Activated T-helper 1 cell treated with Interleukin-2 at 50 U/mL for 16 hours (primary cell): ENCODE measurements around the gene SLC35F6.

ENCODE experiments used
- DNase-seq: peaks from one replicate; pipeline ENCODE4 v3.0.0-alpha.2; 2020; ENCODE audit warnings: low read depth

The SLC35F6 gene, protein sequence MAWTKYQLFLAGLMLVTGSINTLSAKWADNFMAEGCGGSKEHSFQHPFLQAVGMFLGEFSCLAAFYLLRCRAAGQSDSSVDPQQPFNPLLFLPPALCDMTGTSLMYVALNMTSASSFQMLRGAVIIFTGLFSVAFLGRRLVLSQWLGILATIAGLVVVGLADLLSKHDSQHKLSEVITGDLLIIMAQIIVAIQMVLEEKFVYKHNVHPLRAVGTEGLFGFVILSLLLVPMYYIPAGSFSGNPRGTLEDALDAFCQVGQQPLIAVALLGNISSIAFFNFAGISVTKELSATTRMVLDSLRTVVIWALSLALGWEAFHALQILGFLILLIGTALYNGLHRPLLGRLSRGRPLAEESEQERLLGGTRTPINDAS

DNA sequence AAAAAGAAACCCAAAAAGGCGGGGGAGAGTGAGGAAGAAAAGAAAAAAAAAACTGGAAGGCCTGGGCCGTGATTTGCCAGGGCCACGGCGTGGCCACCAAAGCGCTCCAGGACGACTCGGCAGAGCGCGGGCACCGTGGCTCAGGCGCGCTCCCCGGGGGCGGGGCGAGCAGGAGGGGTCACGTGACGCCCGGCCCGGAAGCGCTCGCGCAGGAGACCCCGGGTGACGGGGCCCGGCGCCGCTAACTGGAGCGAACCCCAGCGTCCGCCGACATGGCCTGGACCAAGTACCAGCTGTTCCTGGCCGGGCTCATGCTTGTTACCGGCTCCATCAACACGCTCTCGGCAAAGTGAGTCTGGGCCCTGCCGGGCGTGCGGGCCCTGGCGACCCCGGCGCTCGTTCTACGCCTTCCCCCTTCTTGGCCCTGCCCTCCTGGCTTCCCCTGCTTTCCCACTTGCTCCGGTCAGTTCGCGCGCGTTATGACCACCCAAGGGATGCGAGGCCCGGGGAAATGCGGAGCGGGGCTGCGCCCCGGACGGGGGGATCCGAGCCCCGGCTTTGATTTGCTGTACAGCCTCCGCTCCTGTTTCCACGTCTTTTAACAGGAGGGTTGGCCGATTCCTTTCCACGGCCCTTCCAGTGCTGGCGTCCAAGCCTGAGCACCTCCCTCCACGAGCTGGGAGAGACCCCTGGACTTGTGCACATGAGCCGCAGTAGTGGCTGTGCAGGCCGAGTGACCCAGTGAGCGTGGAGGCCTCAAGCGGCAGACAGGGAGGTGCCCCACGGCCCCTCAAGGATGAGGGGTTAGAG, at the start of gene SLC35F6:
Gene SLC35F6, plus strand, starts transcription at position 207 of the 810 bp plus-strand sequence. Its CDS starts 66 bp downstream, at position 273.
- DNase-seq: peak; percentile 80

DNA sequence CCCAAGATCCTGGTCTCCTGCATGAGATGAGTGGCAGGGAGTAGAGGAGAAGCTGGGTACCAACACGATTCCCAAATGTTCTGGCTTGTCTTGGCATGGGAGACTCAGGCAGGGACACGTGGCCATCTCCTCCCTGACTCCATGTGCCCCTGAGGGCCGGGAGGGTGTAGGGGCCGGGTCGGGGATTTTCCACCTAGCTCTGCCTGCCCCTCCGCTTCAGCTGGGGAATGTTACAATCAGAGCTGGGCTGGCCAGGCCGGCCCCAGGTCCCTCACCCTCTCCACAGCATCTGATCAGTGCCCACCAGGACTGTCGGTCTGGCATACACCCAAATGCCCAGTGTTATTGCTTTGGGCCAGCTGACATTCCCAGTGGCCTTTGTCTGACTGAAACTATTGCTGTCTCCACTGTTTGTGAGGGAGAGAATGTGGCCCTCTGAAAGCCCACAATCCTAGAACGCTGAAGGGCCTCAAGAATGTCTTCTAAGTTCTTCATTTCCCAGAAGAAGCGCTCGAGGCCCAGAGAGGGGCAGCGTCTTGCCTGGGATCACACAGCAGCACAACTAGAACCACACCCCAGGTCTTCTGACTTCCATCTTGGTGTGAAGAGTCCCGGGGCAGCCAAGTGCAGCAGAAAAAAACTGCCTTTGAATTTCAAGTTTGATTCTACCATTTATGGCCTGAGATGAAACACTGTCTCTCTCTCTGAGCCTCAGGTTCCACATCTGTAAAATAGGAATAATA, 48.4 kb upstream of the SLC35F6 start:
- no peak for DNase-seq

DNA sequence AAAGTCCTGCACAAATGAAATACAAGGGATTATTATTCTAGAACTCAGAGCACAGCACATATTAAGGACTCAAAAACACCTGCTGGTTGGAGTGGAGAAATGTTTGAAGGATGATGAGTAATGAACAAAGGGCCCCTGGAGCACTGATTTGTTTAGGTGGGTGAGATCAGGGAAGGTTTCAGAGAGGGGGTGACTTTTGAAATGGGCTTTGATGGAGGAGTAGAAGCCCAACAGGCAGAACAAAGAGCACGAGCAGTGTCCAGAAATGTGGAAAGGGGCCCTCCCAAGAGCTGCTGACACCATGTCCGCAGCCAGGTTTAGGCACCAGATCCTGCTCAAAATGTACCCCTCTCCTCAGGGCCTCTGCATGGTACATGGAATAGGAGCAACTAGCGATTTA, 47.7 kb upstream of the SLC35F6 start:
- no peak for DNase-seq

DNA sequence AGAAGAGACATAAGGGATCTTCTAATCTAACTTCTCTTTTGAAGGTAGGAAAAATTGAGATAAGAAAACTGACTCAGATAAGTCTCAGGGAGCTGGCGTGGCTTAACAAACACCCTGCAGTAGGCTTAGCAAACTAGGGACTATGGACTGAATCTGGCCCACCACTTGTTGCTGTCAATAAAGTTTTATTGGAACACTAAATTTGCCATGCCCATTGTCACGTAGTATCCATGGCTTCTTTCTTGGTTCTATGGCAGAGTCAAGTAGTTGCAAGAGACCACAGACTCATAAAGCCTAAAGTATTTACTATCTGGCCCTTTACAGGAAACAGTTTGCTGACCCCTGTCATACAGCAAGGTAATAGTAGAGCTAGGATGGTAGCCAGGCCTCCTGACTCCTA, 47.3 kb upstream of the SLC35F6 start:
- DNase-seq: no peak

DNA sequence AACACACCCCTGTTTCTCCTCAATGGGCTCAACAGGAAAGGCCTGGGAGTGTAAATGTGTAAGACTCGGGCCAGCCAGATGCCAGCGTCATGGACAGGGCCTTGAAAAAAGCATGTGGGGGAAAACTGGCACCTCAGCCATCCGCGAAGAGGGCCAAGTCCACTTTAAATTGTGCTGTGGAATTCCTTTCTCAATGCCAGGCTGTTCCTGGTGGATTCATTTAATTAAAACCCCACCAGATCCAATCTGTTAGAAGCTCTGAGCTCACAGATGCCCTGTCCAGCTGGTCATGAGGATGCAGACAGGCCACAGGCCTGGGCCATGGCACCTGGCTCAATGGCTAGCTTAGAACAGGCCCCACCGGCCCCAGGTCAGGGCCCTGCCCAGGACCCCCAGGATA, 46.7 kb upstream of the SLC35F6 start:
- no peak for DNase-seq

DNA sequence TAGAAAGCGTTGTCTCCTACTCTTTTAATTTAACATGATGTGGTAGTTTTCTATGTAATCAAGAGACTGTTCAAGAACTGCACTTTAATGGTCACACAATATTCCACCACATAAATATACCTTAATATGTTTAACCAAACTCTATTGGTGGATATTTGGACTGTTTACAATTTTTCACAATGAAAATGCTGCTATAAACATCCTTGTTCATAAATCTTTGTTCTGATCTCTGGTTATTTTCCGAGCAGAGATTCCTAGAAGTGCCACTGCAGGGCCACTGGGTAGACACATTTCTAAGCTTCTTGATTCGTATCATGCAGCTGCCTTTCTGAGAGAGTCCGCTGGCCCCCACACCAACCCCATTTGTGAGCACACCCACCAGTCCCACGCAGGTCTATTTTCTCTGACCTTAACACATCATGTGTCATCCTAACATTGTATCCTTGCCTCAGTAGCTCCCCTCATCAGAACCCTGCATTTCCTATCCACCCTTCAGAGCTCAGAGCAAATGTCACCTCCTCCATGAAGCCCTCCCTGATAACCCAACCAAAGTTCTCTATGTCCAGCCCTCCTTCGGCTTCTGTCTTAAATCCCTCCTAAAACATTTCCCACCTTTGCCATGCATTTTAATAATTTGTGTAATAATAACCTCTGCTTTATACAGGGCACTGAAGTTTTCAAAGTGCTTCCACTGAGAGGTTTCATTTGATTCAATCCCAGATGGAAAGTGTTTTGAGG, 45.0 kb upstream of the SLC35F6 start:
- DNase-seq: no peak

DNA sequence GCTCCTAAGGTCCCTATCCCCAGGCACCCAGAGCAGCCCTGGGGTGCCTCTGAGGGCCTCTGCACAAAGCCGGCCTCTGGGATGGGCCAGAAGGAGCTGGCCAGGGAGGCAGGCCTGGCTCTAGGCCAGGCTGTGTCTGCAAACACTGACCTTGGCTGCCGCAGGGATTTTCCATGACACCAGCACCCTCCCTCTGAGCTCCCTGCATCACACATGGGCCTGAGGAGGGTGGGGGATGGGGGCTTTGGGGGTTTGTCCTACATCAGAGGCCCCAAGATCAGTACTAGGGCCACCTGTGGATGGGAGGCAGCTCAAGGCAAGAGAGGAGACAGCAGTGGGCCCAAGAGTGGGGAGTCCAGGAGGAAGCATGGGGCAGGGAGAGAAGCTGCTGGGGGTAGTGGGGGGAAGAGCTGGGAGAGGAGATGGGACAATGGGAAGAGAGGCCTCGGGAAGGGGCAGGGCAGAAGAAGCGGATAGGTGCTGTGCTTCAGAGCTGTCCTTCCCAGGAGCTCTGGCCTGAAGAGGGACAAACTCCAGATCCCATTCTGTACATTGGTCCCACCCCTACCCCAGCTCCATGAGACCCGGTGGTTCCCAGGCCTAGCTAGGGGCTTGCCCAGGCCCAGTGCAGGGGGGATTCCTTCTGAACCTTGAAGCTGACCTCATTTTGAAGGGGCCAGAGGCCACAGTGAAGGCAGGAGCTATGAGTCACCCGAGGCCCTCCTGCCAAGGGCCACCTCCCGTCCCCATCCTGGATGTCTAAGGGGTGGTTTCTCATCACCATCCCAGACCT, 43.6 kb upstream of the SLC35F6 start:
- no peak for DNase-seq

DNA sequence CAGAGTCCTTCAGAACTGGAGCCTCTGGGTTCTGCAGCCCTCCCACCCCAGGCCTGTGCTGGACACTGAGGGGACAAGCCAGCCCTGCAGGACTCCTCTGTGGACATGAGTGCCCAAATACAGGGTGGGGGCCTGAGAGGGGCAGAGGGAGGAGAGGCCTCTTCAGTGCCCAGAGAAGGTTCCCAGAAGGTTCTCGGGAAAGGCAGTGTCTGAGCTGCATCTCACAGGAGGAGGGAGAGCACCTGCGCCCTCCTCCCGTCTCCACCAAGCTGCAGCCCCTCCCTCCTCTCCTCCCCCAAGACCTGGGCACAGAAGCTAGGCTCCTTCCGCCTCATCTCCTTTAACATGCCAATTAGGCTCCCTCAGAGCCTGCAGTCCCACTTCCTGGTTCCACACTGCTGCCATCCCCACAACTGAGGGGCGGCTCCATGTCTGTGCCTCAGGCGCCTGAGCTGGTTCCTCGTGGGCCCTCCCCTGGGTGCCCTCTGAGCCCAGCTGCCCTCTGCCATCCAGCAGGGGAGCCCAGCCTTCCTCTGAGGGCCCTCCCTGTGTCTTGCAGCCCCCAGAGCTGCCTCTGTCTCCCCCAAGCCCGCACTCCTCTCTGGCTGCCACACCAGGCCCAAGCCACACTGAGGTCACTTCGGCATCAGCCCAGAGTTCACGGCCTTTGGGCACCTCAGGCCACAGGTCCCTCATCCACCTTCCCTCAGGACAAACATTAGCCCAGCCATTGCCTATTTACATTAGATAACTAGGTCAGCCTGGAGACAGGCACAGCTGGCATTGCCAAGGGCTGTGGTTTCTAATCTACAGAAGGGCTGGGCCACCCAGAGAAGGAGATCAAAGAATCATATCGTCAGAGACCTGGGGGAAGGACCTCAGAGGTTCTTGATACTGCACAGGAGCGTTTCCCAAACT, 42.7 kb upstream of the SLC35F6 start:
- DNase-seq: no peak

DNA sequence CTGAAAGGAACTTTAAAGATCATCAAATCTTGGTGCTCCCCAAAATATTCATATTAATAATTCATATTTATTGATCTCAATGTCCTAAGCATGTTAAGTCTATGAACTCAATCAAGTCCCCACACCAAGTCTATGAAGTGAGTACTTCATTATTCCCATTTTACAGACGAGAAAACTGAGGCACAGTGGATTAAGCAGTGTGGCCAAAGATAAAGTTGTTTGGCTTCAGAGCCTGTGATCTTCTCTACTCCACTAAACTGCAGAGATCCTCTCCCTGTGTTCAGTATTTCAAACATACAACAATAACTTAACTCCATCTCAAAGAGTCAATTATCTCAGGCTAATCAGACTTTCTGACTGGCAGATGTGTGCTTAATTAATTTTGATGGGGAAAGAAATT, 41.8 kb upstream of the SLC35F6 start:
- no peak for DNase-seq

DNA sequence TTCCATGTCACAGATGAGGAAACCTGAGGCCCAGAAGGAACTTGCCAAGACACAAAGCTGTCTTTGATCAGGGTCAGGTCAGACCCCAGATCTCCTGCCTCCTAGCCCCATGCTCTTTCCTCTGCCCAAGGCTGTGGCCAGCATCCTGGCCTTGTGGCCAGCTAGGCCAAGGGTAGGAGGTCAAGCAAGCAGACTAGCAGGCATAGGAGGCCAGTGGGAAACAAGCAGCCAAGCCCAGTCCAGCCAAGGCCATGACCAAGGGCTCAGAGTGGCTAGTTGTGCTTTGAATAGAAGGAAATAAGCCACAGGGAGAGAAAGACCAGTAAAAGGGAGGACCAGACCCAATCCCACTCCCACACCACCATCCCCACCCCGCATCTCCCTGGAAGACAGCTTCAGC, 41.2 kb upstream of the SLC35F6 start:
- DNase-seq: no peak

DNA sequence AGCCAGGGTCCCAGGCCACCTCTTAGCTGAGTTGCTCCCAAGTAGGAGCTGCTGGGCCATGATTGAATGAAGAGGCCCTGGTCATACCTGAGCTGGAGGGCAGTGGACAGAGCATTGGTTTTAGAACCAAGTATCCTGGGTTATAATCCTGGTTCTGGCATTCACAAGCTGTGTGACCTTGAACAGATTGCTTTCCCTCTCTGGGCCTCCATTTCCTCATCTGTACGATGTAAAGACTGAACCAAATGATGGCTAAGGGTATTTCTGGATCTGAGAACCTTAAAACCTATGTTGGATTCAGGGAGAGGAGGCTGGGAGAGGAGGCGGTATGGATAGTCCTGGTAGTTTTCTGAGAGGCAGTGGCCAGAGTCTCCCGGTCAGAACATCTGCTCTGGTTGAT, 40.6 kb upstream of the SLC35F6 start:
- no peak for DNase-seq

DNA sequence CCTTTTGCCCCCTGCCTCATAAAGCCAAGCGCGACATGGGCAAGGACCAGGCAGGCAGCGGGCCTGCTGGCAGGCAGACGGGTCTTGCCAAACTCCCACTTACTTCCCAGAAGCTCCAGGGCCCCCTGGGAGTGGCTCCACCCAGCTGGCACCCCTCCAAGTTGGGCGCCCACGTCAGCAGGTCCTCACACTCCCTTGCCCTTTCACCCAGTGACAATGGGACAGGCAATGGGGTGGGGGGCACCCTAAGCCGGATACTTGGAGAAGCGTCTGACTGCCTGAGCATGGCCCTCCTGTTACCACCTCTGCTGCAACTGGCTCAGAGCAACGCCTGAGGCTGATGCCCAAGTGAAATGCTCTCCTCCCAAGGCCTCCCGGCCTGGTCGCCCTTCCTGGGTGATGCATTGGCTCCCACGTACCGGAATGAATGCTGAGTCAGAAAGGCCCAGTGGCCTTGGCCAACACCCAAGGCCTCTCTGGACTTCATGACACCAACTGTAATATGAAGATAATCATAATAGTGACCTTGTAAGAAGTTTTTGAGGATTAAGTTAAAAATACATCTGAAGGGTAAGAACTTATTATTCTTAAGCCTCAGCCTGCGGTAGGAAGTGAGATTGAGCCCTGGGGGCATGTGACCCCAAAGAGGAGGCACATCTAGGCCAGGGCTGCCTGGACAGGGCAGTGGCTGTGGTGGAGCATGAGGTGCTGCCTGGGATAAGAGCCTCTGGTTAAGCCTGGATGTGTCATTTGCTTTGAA, 39.9 kb upstream of the SLC35F6 start:
- DNase-seq: no peak

DNA sequence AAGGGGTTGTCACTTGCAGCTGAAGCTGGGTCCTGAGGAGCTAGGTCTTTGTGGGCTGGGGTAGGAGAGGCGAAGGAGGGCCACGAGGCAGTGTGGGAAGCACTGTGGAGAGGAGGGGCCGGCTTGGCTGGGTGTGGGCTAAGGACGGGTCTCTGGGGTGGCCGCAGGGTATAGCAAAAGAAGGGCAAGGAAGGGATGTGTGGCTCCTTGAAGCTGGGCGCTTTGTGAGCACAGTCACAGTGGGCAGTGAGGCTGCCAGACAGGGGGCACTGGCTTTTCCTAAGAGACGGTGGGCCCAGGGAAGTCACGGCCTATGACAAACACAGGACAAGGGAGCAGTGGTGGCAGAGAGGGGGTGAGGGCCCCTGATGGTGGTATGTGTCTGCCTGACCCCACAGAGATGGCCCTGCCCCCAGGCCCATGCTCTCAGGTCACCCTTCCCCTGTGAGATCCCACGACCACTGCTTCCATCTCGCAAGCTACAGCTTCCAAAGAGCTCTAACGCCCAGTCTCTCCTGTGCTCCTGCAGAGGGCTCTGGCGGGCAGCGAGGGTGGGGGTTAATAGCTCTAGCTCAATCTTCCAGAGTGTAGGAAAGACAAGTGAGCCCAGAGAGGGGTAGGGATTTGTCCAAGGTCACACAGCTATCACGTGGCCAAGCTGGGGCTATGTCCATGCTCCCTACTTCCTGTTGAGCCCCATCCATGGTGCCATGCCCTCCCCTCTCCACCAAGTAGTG, 39.1 kb upstream of the SLC35F6 start:
- DNase-seq: no peak

DNA sequence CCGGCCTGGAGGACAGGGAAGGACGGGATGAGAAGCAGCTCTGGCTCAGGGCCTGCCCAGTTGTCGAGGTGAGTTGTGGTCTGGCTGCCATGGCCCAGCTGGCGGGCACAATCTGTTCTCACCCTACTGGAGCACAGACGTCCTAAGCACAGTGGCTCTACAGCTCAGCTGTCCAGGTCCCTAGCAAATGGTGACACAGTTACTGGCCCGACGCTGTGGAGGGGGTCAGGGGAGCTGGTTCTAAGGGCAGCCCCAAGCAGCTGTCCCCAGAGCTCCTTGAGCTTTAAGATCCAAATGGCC, 38.6 kb upstream of the SLC35F6 start:
- DNase-seq: no peak

DNA sequence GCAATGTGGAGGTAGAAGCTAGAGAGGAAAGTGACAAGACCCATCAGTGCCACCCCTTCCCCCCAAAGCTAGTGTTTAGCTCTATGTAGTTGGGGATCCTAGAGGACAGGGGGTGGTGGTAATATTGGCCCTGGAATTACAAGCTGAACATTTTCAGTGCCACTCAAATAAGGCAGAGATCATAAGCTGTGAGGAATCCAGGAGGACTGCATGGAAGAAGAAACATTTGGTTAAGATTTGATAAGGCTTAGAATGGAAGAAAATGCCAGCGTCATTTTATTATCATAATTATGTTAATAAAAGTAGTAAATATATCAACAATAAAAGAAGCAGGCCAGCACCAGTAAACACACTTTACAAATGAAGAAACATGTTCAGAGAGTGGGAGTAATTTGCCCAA, 37.9 kb upstream of the SLC35F6 start:
- no peak for DNase-seq

DNA sequence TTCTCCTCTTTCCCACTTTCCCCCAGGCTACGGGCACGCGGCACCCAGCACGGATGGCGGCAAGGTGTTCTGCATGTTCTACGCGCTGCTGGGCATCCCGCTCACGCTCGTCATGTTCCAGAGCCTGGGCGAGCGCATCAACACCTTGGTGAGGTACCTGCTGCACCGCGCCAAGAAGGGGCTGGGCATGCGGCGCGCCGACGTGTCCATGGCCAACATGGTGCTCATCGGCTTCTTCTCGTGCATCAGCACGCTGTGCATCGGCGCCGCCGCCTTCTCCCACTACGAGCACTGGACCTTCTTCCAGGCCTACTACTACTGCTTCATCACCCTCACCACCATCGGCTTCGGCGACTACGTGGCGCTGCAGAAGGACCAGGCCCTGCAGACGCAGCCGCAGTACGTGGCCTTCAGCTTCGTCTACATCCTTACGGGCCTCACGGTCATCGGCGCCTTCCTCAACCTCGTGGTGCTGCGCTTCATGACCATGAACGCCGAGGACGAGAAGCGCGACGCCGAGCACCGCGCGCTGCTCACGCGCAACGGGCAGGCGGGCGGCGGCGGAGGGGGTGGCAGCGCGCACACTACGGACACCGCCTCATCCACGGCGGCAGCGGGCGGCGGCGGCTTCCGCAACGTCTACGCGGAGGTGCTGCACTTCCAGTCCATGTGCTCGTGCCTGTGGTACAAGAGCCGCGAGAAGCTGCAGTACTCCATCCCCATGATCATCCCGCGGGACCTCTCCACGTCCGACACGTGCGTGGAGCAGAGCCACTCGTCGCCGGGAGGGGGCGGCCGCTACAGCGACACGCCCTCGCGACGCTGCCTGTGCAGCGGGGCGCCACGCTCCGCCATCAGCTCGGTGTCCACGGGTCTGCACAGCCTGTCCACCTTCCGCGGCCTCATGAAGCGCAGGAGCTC, 36.2 kb upstream of the SLC35F6 start:
- DNase-seq: peak; percentile 4

DNA sequence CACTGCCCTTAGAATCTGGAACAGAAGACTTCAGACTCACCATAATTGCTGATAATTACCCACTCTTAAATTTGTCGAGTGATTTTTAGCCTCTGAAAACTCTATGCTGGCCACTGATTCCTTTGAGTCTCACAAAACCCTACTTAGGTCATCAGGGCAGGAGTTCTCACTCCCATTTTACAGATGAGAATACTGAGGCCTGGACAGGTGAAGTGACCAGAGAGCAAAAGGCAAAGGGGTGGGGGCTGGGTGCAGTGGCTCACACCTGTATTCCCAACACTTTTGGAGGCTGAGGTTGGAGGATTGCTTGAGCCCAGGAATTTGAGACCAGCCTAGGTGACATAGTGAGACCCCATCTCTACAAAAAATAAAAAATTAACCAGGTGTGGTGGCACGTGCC, 34.8 kb upstream of the SLC35F6 start:
- no peak for DNase-seq
